NCI-H2196 treated with DMSO at 0.1 percent for 48 hours (cell line): ENCODE data around the gene KRT80.
A peak's percentile ranks its signal among the peaks of the same experiment; 100 is the strongest.

Experiments
- DNase-seq: peaks from one replicate; lab custom pipeline; 2025; ENCODE audit not compliant: unreplicated experiment; lab: John Stamatoyannopoulos, UW

KRT80 gene

DNA sequence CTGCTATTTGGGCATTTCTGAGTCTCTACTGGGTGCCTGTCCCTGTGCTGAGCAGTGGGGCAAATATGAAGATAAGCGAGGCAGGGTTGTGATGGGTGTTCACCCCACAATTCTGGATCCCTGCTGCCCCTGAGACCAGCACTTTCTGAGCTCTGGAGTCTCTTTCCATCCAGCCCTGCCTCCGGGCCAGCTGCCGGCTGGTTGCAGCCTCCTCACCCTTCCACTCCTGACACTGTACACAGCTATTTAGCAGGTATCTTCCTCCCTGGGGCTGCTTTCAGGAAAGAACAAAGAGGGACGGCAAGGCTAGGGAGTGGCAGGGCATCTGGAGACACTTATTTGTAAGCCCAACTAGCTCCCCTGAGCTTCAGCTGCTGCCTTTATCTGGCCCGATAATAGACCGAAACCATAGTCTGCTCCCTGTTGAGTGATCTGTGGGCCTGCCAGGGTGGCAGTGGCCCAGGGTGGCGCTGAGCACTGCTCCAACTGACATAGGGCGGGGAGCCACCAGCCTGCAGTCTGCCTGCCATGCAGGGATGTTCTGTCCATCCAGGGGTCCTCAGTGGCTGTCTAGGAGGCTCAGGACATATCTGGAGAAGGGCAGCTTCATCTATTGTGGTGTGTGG, 7.6 kb upstream of the KRT80 start:
- DNase-seq: no peak

DNA sequence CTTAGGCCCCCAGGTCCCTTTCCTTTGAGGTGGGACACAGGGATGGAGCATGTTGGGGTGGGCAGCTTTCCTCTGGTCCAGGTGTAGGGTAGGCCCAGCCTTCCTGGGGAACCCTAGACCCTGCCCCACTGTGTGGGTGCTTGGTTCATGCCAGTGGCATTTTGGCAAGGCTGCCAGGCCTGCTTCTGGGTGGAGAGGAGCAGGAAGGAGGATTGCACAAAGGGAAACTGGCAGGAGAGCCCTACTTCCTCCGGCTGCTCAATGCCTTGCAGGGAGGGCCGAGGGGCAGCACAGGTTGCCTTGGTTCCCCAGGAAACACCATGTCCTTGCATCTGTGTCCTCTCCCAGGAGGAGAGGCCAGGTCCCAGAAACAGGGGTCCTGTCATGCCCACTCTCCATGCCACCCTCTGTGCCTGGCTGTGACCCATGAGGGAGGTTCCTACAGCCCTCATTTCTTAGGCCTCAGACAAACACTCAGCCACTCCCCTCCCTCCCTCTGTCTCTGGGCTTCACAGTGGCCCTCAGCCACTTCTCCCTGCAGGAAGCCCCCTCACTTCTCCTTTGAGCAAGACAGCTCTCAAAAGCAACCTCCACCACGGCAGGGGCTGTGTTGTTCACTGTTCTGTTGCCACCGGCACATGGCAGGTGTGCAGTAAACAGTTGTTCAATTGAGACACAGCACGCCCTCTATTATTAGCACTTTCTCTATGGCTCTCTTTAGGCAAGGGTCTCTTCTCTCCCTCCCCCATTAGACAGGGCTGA, 6.8 kb upstream of the KRT80 start:
- DNase-seq: no peak

DNA sequence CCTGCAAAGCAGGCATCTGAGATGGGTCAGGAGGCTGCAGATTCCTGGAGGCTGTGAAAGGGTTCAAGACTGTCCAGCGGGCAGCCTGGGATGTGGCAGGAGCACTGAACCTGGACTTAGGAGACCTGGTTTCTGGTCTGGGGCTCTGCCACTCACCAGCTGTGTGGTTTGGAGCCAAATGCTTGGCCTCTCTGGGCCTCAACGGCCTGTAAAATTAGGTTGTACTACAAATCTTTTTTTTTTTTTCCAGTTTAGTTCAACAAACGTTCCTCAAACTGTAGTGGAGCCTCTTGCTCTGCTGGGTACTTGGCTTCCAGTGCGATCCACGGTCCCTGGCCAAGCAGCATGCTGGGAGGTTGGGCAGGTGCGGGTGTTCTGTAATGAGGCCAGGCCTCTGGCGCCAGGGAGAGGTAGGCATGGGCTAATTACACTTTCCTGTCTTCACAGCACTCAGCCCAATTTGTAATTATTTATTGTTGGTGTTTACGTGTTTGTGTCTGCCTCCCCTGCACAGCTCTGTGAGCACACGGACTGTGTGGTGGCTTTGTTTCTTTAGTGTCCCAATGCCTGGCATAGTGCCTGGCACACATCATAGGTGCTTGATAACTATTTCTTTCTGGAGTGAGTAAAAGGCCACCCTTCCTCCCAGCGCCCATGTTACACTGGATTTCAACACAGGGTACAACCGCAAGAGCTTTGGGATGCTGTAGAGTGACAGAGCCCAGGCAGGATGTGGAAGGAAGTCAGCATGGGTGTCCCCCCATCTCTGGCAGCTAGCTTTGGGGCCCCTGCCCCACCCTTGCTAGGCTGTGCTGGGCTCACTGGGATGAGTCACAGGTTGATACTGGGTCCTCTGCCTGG, 5.8 kb upstream of the KRT80 start:
- no peak for DNase-seq

DNA sequence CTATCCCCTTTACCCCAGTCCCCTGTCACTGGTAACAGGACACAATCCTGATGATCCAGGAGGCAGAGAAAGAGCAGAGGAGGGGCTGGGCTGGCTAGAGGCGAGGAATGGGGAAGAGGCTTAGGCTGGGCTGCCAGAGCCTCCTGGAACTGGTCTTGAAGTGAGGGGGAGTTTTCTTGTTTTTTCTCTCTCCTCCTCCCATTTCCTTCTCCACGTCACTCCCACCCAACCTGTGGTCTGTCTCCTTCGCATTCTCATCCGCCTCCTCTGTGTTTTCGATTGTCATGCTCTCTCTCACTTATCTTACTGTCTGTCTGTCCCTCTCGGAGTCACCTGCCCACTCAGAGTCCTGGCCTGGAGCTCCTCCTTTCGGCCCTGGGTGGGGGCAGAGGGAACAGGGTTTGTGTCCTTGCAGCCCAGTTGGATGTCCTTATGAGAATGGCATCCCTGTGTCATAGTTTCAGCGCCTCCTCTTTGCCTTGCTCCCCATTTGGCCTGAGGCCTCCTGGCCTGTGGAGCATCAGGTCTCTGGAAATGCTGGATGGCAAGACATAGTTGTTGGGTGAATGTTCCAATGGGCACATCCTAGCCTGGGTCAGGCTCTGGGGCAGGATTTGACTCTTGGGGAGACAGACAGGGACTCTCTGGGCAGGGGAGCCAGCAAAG, 3.4 kb upstream of the KRT80 start:
- no peak for DNase-seq

DNA sequence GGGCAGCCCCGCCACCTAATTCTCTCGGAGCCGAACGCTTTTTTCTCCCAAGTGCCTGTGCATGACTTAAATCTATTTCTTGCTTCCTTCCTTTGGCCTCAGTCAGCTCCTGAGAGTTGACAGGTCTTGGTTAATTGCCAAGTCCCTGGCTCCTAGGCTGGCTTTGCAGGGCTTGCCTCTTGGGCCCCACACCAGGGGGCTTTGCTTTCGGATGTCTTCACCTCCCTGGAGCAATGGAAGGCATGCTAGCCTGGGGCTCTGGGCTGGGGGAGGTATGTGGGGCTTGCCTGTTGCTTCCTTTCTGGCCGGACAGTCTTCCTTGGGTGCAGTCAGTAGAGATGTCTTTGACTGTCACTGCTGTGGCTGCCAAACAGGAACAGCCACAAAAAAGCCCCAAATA, 2.2 kb upstream of the KRT80 start:
- no peak for DNase-seq

DNA sequence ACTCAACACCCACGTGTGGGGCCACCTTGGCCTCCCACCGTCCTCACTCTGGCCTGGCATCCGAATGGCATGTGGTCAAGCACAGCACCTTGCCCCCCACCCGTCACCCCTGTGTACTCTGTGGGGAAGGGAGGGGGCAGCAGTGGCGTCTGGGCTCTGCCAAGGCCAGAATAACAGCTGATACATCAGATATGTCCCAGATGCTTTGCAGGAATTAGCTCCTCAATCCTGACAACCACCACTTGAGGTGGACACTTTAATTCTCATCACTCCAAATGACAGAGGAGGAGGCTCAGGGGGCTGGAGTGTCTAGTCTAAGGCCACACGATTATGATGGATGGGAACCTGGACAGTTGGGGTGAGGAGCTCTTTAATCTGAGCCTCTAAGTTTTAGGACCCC, 1.7 kb upstream of the KRT80 start:
- no peak for DNase-seq

DNA sequence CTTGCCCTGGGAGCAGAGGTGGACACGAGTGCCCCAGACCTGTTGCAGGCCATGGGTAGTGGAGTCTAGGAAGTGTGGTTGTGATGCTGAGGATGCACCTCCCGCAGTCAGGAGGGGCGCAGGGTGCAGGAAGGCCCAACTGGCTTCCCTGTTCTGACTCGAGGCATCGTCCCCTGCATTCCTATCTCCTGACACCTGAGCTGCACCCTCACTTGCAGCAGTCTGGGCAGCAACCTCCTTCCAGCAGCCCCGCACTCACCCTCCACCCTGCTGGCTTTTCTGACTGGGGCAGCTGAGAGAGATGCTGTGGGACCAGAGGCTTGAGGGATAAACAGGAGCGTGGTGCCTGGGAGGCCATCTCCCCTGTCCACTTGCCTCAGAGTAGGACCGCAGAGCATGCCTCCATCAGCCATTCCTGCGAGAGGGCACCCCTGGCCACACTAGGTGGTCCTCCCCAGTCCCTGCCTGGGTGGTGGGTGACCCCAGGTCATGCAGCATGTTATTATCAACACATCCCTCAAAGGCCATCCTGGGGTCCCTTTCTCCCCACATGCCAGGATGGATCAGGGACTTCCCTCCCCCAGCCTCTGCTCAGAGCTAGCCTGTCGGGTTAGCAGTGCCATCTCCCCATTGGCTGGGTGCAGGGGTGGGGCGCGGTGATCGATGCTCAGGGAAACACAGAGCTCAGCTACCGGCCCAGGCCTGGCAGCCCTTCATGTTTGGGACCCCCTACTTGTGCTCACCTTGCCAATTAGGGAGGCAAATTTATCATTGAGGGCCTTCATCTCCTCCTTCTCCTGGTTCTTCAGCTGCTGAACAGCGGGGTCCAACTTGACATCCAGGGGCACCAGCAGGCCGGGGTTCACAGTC, 719 bp downstream of the KRT80 start:
- DNase-seq: no peak

DNA sequence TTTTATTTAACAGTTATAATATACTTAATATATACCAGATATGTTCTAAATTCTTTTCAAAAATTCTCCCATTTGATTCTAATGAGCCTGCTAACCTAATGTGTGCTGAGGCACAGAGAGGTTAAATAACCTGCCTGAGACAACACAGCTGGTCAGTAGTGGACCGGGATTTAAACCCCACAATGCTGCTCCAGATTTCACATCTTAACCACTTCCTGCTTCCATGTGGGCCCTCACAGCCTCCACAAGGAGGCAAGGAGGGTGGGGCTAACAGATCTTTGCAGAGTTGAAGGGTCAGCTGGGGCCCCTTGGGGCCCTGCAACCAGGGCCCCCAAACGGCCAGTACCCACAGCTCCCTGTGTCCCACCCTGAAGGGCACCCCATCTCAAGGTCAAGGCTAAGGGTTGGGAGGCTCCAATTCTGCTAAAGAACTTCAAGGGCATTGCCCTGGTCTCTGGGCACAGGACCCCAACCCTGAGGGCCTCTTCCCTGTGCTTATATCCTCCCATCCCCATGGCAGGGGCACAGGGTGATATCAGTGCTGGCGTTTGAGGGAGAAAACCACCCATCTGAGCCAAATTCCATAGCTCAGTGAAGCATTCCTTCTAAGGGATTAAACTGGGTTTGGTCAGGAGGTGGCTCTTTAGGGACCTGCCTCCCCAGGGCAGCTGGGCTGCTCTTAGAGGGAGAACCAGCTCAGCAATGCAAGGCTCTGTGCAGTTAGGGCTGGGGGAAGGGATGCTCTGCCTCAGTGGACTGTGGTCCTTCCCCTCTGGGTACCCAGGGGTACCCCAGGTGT, 2.2 kb downstream of the KRT80 start:
- no peak for DNase-seq

DNA sequence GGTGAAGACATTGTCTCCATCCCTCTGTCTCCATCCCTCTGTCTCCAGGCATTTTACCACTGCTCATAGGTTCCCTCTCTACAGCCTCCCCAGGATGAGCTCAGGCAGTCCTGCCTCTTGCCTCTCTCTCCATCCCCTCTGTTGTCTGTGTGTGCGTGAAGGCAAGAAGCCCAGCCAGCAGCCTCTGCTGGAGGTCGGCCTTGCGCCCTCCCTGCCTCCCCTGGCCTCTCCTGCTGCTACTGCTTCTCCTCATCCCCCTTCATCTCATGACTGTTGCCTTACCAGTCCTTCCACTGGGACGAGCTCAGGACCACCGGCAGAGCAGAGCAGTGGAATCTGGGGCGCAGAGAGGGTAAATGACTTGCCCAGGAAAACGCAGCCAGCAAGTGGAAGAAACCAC, 3.2 kb downstream of the KRT80 start:
- DNase-seq: no peak

DNA sequence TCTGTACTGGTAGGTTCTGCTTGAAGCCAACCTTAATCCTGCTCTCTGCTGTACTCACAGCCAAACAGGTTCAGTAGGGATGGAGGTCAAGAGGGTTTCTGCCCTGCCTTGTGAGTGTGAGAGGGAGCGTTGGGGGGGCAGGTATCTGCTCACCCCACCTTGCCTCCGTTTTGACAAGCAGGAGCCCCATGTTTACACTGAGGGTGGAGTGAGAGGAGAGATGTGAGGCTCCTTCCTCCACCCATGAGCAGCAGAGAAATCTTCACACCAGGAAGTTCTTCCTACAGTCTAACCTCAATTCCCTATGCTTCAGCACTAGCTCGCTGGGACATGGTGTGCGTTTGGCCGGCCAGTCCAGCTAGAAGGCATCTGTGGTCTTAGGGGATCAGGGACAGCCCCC, 4.2 kb downstream of the KRT80 start:
- DNase-seq: no peak

DNA sequence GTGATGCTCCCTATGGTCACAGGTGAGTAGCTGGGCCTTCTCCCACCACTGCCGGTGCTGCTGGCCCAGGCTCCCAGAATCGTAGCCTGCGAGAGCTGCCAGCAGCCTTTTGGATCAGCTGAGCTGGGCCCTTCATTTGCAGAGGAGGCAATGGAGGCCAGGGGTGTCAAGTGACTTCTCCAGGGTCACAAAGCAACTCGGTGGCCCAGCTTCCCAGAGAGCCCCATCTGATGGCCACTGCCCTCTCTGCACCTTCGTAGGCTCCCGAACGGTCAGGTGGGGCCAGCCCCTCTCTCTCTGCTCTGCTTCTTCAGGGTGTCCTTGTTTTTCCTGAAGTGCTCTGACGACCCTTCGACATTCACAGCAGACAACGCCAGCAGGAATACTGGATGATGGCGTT, 4.6 kb downstream of the KRT80 start:
- no peak for DNase-seq

DNA sequence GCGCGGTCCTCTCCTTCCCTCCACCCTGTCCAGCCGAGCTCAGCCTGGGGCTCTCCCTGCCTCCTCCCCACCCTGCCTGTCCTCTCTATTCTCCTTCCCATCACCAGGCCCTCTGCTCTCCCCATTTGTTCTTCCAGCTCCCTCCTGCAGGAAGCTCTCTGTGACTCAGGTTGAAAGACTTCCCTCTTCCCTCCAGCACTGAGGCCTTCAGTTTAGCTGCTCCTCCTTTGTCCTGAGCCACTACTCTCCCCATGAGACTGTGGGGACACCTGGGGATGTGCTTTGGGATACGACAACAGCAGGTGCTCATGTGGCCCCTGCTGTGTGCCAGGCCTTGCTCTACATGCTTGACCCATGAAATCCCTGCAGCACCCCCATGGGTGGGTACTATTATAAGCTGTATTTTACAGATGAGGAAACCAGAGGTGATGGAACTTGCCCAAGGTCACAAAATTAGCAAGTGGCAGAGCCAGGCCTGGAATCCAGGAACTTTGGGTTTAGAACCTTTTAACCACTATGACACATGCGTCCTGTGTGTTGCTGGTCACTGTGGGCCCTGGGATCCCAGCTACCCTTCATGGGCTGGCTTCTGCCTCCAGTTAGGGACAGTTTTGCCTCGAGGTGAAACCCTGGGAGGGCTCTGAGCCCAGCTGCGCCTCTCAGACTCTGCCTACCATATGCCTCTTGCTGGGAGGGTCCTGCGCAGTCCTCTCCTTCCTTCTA, 5.5 kb downstream of the KRT80 start:
- DNase-seq: no peak

DNA sequence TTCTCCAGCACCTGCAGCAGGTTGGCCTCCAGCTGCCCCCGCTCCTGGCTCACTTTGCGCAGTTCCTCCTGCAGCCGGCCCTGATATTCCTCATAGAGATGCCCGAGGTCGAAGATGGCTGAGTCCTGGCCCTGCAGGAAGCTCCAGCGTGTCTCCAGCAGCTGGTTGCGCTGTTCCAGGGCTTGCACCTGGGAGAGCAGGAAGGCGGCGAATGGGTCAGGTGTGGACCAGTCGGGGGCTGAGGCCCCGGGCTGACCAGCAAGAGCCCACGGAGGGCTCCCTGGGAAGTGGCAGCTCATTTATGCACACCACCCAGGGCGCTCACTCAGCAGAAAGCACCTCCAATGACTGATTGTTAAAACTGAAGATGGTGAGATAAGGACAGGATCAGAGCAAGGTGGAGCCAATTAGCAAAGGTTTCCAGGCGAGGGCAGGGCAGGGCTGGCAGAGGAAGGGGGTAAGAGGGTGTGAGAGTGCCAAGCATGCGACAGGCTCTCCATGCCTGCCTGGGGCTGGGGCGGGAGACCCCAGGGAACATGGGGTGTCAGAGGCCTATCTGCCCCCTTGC, 6.3 kb downstream of the KRT80 start:
- no peak for DNase-seq

DNA sequence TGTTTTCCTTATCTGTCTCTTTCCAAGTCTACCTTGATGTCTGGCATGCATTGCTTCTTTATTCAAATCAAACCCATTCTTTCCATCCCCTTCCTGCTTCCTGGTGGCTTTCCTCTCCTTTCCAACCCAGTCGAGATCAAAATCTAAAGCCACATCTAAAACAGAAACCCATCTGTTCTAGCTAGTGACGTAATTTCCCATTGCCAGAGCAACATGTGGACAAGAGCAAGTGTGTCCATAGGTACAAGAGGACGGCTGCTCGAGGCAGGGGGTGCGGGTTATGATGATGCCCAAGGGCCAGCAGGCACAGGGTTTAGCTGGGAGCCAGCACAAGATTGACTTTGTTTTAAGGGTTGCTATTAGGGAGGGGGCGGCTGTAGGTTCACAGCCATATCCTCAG, 7.0 kb downstream of the KRT80 start:
- DNase-seq: no peak

DNA sequence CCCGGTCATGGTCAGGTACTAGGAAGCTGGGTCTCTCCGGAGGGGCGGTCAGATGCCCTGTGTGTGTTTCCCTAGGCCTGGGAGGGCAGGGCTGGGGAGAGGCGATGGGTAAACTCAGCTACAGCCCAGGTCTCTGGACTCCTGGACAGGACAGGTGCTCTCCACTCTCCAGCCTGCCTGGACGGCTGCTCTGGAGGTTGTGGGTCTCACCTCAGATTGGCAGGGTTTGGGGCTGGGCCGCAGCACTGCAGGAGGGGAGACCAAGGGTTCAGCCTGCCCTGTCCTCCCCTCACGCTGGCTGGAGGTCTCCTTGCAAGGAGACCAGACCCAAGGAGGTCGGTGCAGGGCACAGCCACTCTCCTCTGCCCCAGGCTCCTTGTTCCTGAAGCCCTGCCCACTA, 7.8 kb downstream of the KRT80 start:
- DNase-seq: no peak

DNA sequence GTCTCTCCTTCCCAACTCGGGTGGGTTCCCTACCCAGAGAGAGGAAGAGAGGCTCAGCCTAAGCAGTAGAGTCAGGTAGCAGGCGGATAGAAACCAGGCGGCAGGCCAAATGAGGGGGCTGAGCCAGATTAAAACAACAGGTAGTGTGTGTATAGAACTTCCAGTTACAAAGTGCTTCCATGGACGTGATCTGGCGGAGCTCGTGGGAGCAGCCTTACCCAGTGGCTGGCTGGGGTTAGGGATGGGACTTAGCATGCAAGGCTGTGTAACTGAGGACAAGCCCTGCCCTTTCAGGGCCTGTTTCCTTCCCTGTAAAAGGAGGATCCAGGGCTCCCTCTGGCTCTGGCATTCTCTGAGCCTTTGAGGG, 8.3 kb downstream of the KRT80 start:
- peak; percentile 51 for DNase-seq

DNA sequence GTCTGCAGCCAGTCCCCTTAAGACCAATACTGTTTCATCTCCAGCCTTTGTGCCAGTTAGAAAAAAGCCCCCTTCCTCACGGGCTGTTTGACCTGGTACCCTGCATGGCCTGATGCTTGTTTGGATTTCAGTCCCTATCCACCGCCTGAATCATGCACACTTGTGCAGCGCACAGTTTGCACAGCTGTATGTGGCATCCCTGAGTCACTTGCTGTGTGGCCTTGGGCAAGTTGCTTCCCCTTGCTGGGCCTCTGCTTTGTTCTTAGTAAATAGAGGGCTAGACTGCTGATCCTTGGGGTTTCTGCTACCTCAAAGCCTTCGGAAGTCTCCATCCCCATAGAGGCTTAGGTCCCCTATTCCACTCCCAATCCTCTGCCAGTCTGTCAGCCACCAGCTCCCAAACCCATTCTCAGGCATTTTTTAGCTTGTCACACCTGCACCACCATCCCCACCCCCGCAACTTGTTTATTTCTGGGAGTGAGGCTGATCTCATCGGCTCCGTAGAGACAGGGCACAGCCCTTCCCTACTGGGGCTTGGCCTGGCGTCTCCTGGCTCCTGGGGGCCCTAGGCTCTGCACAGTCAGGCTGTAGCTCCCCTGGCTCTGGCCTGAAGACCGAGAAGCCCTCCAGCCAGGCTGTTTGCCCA, 8.8 kb downstream of the KRT80 start:
- DNase-seq: peak; percentile 50

DNA sequence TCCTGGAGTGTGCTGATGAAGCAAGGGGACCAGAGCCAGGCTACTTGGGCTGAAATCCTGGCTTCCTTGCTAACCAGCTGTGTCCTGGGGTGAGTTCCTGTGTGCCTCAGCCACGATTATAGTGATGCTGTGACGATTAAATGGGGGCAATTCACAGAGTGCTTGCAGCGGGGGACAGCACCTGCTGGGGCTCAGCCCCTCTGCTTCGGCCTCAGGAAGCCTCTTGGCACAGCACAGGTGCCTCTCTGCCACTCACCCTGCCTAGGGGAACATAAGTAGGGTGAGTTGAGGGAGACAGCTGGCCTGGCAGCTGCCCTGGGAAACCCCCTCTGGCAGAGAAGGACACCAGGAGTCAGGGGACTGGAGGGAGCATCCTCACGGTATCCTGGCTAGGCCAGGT, 9.4 kb downstream of the KRT80 start:
- DNase-seq: no peak
